ENCODE results near the gene CCDC149.
A peak's percentile ranks its signal among the peaks of the same experiment; 100 is the strongest.

The CCDC149 gene

DNA sequence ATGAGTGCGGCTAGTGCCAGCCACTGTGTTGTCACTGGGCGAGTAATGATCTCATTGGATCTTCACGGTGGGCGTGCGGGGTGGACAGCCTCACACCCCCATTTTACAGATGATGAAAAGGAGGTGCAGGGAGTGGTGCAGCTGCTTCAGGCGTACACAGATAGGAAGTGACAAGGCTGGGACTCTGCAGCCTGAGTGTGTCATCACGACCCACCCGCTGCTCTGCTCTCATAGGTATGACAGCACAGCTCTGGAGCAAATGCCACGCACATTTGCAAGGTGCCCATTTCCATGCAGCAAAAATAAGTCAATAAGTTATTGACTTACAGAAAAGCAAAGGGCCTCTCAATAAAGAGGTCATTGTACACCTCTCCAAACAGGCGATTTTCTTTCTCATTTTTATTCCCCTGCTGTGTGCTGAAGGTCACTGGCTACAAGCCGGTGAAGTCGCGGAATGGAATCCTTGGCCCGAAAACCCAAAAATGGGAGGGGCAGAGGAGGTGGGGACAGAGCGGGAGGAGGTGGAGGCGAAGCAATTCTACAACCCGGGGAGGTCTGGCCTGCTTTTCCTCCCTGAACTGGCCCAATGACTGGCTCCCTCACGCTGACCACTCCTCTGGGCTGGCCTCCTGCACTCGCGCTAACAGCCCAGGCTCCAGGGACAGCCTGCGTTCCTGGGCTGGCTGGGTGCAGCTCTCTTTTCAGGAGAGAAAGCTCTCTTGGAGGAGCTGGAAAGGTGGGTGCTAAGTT lies 117.8 kb downstream of the CCDC149 start, which contains the start of gene SOD3:
SOD3 (plus strand) TSS at position 658 of the 750 bp plus-strand sequence. CDS start 3,949 bp downstream, outside the sequence.
- peak within 1 kb of the TSS; percentile 18 for H3K4me3 ChIP-seq (ENCODE audit: extremely low read depth, insufficient read depth, low read length, poor library complexity, severe bottlenecking)
- WGBS, 2 experiments (ENCODE audit: insufficient coverage in 2 of 2): 12 to 36% methylated on average over 11 to 16 of the region's 21 CpGs
- peak within 1 kb of the TSS; percentile 61 for H3K27ac ChIP-seq (ENCODE audit: low read depth, low read length, severe bottlenecking)
- H3K9me3 ChIP-seq (ENCODE audit: control insufficient read depth, low read length): no peaks in the 10 kb centered on the region
- peaks cover 19% of the 10 kb centered on the region for H3K4me1 ChIP-seq (ENCODE audit: control insufficient read depth, insufficient read depth, low read length, poor library complexity, severe bottlenecking)
- no peaks in the 10 kb centered on the region for H3K36me3 ChIP-seq (ENCODE audit: control insufficient read depth, insufficient read depth, low read length)

DNA sequence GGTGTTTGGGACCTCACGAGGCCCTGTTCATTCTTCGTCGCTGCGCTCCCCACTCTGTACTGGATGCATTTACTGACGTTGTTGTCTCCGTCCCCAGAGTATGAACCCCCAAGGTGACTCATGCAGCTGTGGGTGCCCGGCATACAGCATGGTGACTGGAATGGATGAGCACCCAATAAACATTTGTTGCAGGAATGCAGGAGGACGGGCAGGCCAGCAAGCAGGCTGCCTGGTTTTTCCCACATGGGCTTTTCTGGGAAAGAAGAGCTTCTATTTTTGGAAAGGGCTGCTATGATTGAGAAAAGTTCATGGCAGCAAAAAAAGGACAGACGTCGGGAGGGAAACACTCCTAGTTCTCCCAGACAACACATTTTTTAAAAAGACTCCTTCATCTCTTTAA lies 118.4 kb downstream of the CCDC149 start:
- Histone ChIP-seq H3K4me3 (ENCODE audit: extremely low read depth, insufficient read depth, low read length, poor library complexity, severe bottlenecking) (no peak overlapping the region), H3K36me3 (ENCODE audit: control insufficient read depth, insufficient read depth, low read length) (no peaks in the 10 kb centered on the region), H3K4me1 (ENCODE audit: control insufficient read depth, insufficient read depth, low read length, poor library complexity, severe bottlenecking) (peaks cover 19% of the 10 kb centered on the region), H3K9me3 (ENCODE audit: control insufficient read depth, low read length) (no peaks in the 10 kb centered on the region), H3K27ac (ENCODE audit: low read depth, low read length, severe bottlenecking) (peak overlapping the region; percentile 61)
- WGBS, 2 experiments (ENCODE audit: insufficient coverage in 2 of 2): 69 to 79% methylated on average over 8 to 10 of the region's 10 CpGs

GRCh38 chr4:24794051-24794450 lies 118.8 kb downstream of the CCDC149 start:
- H3K4me3 ChIP-seq (ENCODE audit: extremely low read depth, insufficient read depth, low read length, poor library complexity, severe bottlenecking): no peak overlapping the region
- H3K27ac ChIP-seq (ENCODE audit: low read depth, low read length, severe bottlenecking): peak overlapping the region; percentile 61
- no peaks in the 10 kb centered on the region for H3K36me3 ChIP-seq (ENCODE audit: control insufficient read depth, insufficient read depth, low read length)
- H3K4me1 ChIP-seq (ENCODE audit: control insufficient read depth, insufficient read depth, low read length, poor library complexity, severe bottlenecking): peaks cover 19% of the 10 kb centered on the region
- 44 to 68% methylated on average over 3 to 4 of the region's 4 CpGs for WGBS, 2 experiments (ENCODE audit: insufficient coverage in 2 of 2)
- H3K9me3 ChIP-seq (ENCODE audit: control insufficient read depth, low read length): no peaks in the 10 kb centered on the region

GRCh38 chr4:24793219-24794005 lies 119.4 kb downstream of the CCDC149 start:
- peaks cover 19% of the 10 kb centered on the region for H3K4me1 ChIP-seq (ENCODE audit: control insufficient read depth, insufficient read depth, low read length, poor library complexity, severe bottlenecking)
- 87 to 98% methylated on average over 2 to 5 of the region's 8 CpGs for WGBS, 2 experiments (ENCODE audit: insufficient coverage in 2 of 2)
- no peak overlapping the region for H3K27ac ChIP-seq (ENCODE audit: low read depth, low read length, severe bottlenecking)
- H3K36me3 ChIP-seq (ENCODE audit: control insufficient read depth, insufficient read depth, low read length): no peaks in the 10 kb centered on the region
- no peaks in the 10 kb centered on the region for H3K9me3 ChIP-seq (ENCODE audit: control insufficient read depth, low read length)
- no peak overlapping the region for H3K4me3 ChIP-seq (ENCODE audit: extremely low read depth, insufficient read depth, low read length, poor library complexity, severe bottlenecking)

DNA sequence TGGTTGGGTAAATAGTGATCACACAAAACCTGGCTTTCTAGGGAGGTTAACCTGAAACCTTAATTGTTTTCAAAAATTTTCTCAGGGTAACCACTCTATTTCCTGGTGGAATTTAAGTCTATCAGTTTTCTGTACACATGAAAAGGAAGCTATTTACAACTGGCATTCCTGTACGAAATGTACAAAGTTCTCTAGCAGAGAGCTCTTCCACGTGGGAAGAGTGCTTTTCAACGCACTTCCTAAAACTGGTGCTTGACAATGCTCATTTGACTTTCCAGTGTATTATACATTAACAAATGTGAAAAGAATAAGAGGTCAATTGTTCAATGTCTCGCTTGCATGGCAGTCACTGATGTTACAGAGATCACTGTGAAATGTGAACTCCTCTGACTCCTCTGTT lies 120.3 kb downstream of the CCDC149 start:
- Histone ChIP-seq H3K9me3 (ENCODE audit: control insufficient read depth, low read length) (no peaks in the 10 kb centered on the region), H3K4me3 (ENCODE audit: extremely low read depth, insufficient read depth, low read length, poor library complexity, severe bottlenecking) (no peak overlapping the region), H3K27ac (ENCODE audit: low read depth, low read length, severe bottlenecking) (no peak overlapping the region), H3K36me3 (ENCODE audit: control insufficient read depth, insufficient read depth, low read length) (no peaks in the 10 kb centered on the region), H3K4me1 (ENCODE audit: control insufficient read depth, insufficient read depth, low read length, poor library complexity, severe bottlenecking) (peaks cover 19% of the 10 kb centered on the region)
- WGBS, 2 experiments (ENCODE audit: insufficient coverage in 2 of 2): 76% methylated on average over 3 of the region's 4 CpGs; no CpG with 5 or more reads in 1 of the 2 experiments

GRCh38 chr4:24791043-24791442 lies 121.8 kb downstream of the CCDC149 start:
- H3K9me3 ChIP-seq (ENCODE audit: control insufficient read depth, low read length): no peaks in the 10 kb centered on the region
- H3K27ac ChIP-seq (ENCODE audit: low read depth, low read length, severe bottlenecking): no peak overlapping the region
- H3K36me3 ChIP-seq (ENCODE audit: control insufficient read depth, insufficient read depth, low read length): no peaks in the 10 kb centered on the region
- no peak overlapping the region for H3K4me3 ChIP-seq (ENCODE audit: extremely low read depth, insufficient read depth, low read length, poor library complexity, severe bottlenecking)
- peaks cover 19% of the 10 kb centered on the region for H3K4me1 ChIP-seq (ENCODE audit: control insufficient read depth, insufficient read depth, low read length, poor library complexity, severe bottlenecking)

DNA sequence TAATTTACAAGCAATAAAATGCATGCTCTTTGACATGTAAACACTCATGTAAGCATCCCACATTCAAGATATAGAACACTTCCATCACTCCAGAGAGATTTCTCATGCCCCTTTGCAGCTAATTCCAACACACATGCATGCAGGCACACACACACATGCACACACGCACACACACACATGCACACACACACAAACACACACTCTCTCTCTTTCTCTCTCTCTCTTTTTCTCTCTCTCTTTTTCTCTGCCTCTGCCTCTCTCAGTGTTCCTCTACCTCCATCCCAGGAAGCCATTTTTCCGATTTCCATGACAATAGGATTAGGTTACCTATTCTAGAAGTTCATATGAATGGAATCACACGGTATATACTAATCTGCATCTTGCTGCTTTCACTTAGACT lies 129.3 kb downstream of the CCDC149 start:
- no peak overlapping the region for H3K27ac ChIP-seq (ENCODE audit: low read depth, low read length, severe bottlenecking)
- no peaks in the 10 kb centered on the region for H3K4me1 ChIP-seq (ENCODE audit: control insufficient read depth, insufficient read depth, low read length, poor library complexity, severe bottlenecking)
- H3K4me3 ChIP-seq (ENCODE audit: extremely low read depth, insufficient read depth, low read length, poor library complexity, severe bottlenecking): no peak overlapping the region
- no peaks in the 10 kb centered on the region for H3K36me3 ChIP-seq (ENCODE audit: control insufficient read depth, insufficient read depth, low read length)
- no peaks in the 10 kb centered on the region for H3K9me3 ChIP-seq (ENCODE audit: control insufficient read depth, low read length)
- 66 to 86% methylated on average over 1 to 2 of the region's 3 CpGs for WGBS, 2 experiments (ENCODE audit: insufficient coverage in 2 of 2)

- H3K36me3 ChIP-seq (ENCODE audit: control insufficient read depth, insufficient read depth, low read length): no peaks in the 10 kb centered on the region
- 93 to 100% methylated on average over 2 to 3 of the region's 6 CpGs for WGBS, 2 experiments (ENCODE audit: insufficient coverage in 2 of 2)
- H3K4me1 ChIP-seq (ENCODE audit: control insufficient read depth, insufficient read depth, low read length, poor library complexity, severe bottlenecking): no peaks in the 10 kb centered on the region
- peak overlapping the region; percentile 55 for H3K27ac ChIP-seq (ENCODE audit: low read depth, low read length, severe bottlenecking)
- no peak overlapping the region for H3K4me3 ChIP-seq (ENCODE audit: extremely low read depth, insufficient read depth, low read length, poor library complexity, severe bottlenecking)
- H3K9me3 ChIP-seq (ENCODE audit: control insufficient read depth, low read length): no peaks in the 10 kb centered on the region
Measured at GRCh38 chr4:24781999-24782745, 130.7 kb downstream of the CCDC149 start.

DNA sequence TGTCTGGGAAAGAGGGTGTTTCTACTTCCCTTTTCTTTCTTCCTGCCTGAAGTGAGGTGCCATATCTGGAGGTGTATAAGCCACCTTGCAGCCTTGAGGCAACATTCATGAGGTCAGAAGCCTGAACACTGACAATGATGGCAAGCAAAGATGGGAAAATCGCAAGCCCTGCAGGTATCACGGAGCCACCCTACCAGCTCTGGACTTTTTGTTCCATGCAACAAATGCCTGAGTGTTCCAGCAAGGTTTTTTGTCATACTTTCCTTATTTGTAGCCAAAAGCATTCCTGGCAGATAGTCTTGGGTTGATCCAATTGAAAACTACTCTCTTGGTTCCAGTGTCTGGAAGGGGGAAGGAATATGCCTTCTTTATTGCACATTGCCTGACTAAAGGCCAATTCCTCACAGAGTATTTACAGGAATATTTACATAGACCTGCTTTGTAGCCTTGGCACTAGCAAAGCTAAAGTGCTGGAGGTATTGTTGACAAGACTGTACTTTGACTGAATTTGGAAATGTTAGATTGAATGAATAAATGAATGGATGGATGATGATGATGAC lies 131.8 kb downstream of the CCDC149 start:
- 90 to 100% methylated on average over 2 of the region's 2 CpGs for WGBS, 2 experiments (ENCODE audit: insufficient coverage in 2 of 2)
- H3K27ac ChIP-seq (ENCODE audit: low read depth, low read length, severe bottlenecking): no peak overlapping the region
- H3K4me1 ChIP-seq (ENCODE audit: control insufficient read depth, insufficient read depth, low read length, poor library complexity, severe bottlenecking): no peaks in the 10 kb centered on the region
- no peaks in the 10 kb centered on the region for H3K36me3 ChIP-seq (ENCODE audit: control insufficient read depth, insufficient read depth, low read length)
- no peaks in the 10 kb centered on the region for H3K9me3 ChIP-seq (ENCODE audit: control insufficient read depth, low read length)
- H3K4me3 ChIP-seq (ENCODE audit: extremely low read depth, insufficient read depth, low read length, poor library complexity, severe bottlenecking): no peak overlapping the region

GRCh38 chr4:24778464-24779225 lies 134.2 kb downstream of the CCDC149 start:
- WGBS, 2 experiments (ENCODE audit: insufficient coverage in 2 of 2): 0% methylated on average over 1 of the region's 3 CpGs
- no peaks in the 10 kb centered on the region for H3K9me3 ChIP-seq (ENCODE audit: control insufficient read depth, low read length)
- no peak overlapping the region for H3K4me3 ChIP-seq (ENCODE audit: extremely low read depth, insufficient read depth, low read length, poor library complexity, severe bottlenecking)
- no peaks in the 10 kb centered on the region for H3K36me3 ChIP-seq (ENCODE audit: control insufficient read depth, insufficient read depth, low read length)
- no peaks in the 10 kb centered on the region for H3K4me1 ChIP-seq (ENCODE audit: control insufficient read depth, insufficient read depth, low read length, poor library complexity, severe bottlenecking)
- no peak overlapping the region for H3K27ac ChIP-seq (ENCODE audit: low read depth, low read length, severe bottlenecking)

All from mesodermal cell (in vitro differentiated cells).